Hepatic stellate cell (primary cell): ENCODE data around the gene REXO1.
"Not testable (repeated sequence)": the region's sequence is repeated elsewhere in the genome, so short reads cannot be mapped to it uniquely, and the experiment has no call there.

Source experiments
- DNase-seq: peaks from one replicate; pipeline ENCODE4 v3.0.0; 2011; ENCODE audit warnings: low spot score

The REXO1 gene

DNA sequence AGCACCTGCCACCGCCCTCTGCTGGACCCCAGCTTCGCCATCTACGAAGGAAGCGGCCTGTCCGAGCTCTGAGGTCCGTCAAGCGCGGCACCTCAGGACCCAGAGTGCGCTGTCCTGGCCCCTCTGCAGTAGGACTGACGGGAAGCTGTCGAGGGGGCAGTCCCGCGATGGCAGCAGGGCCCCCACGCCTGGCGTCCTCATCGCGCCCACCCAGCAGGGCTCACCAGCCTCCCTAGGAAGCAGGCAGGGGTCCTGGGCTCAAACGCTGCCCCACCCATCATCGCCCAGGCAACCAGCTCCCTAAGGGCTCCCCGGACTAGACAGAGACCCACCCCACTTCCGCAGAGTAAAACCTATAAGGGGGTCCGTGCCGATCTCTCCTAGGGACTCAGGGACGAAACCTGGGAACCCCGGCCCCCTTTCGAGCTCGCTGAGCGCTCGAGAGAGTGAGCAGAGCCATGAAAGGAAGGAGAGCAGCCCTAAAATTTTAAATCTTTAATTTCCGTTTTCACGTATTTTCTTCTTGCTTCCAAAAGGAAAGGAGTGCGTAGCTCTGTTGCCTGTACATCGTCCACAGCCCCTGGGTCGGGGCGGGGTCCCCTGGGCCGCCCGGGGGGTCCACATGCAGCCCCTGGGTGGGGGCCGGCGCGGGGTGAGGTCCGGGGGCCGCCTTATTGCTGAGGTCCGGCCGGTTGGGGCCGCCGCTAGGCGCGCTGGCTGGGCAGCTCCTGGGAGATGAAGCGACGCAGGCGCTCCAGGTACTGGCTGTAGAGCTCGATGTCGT is 28.4 kb upstream of the REXO1 start:
- not testable (repeated sequence) for DNase-seq

- peak; percentile 91 for DNase-seq
Measured at GRCh38 chr19:1875646-1876495, 27.6 kb upstream of the REXO1 start.

GRCh38 chr19:1875265-1875645 is 27.0 kb upstream of the REXO1 start:
- not testable (repeated sequence) for DNase-seq

GRCh38 chr19:1874554-1875185 is 26.4 kb upstream of the REXO1 start:
- no peak for DNase-seq

GRCh38 chr19:1873524-1874473 is 25.5 kb upstream of the REXO1 start:
- no peak for DNase-seq

GRCh38 chr19:1872807-1873523 is 24.7 kb upstream of the REXO1 start:
- no peak for DNase-seq

- DNase-seq: no peak
Measured at GRCh38 chr19:1871630-1872029, 23.3 kb upstream of the REXO1 start.

- no peak for DNase-seq
Measured at GRCh38 chr19:1871140-1871597, 22.9 kb upstream of the REXO1 start.

DNA sequence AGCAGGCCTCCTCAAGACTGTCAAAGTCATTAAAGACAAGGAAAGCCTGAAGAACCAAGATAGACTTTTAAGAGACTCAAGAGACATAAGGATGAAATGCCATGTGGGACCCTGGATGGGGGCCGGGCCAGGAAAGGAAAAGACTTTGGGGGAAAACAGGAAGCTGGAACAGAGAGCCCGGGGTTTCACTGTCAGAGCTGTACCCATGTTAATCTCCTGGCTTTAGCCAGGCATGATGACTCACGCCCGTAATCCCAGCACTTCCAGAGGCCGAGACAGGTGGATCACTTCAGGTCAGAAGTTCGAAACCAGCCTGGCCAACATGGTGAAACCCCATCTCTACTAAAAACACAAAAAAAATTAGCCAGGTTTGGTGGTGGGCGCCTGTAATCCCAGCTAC is 20.7 kb upstream of the REXO1 start:
- no peak for DNase-seq

GRCh38 chr19:1867349-1867724 is 19.1 kb upstream of the REXO1 start:
- DNase-seq: no peak

- DNase-seq: no peak
Measured at GRCh38 chr19:1866693-1867348, 18.5 kb upstream of the REXO1 start.

- DNase-seq: no peak
Measured at GRCh38 chr19:1865172-1866010, 17.1 kb upstream of the REXO1 start.

GRCh38 chr19:1864480-1865171 is 16.3 kb upstream of the REXO1 start:
- DNase-seq: peak; percentile 84

DNA sequence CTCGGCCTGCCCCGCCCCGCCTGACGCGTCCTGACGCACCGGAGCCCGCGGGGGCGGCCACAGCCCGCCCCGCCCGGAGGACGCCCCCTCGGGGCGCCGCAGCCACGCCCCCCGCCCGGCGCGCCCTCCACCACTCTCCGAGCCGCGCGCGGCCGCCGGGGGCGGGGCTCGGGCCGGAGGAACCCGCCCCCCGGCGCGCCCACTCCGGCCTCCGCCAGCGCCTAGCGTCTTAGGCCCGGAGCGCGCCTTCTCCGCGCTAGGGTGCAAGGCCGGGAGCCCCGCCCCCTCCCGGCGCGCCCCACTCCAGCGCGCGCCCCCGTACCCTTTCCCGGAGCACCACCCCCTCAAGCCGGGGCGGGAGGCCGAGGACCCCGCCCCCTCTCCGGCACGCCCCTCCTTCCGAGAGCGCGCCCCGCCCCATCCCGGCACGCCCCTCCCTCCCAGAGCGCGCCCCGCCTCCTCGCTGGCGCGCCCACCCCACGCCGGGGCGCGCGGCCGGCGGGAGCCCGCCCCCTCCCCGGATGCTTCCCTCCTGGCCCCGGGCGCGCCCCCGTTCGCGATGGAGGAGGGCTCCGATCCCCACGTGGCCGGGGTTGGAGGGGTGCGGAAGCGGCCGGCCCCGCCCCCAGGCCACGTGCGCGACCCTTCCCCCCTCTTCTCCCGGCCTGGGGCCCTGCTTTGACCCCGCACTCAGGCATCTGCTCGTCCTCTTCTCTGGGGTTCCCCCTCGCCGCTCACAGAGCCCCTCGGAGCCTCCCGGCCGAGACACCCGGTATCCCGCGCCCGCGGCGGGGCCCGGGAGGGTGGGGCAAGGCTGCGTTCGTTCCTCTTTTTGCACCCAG is 15.6 kb upstream of the REXO1 start:
- DNase-seq: peak; percentile 98

GRCh38 chr19:1863328-1863637 is 15.0 kb upstream of the REXO1 start, which contains the start of gene KLF16:
TSS of gene KLF16 (minus strand) at chr19:1863579. CDS start at chr19:1863497, 82 bp downstream.
- DNase-seq: no peak

- no peak for DNase-seq
Measured at GRCh38 chr19:1862424-1863327, 14.4 kb upstream of the REXO1 start.

DNA sequence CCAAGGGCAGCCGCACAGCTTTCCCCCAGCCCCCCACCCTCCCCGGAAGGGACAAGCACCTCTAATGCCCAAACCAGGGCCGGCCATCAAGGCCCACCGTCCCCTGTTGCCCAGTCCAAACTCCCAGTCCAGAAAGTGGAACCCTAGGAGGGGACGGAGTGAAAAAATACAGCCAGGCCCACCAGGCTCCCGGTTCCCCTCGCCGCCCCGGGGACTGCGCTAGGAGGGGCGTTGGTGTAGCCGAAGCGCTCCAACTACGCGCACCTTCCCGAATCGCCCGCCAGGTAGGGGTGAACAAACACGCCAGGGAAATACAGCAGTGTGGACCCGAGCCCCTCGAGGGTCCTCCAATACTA is 13.8 kb upstream of the REXO1 start:
- DNase-seq: no peak
